Gastrocnemius medialis (tissue), 4 donors: ENCODE data around the gene PLA2G5.

Experiments used
- CTCF ChIP-seq, 5 experiments: fragments of 450-650 bp in 3 of 5; fragments of 200-600 bp in 2 of 5; sonication (generic) in 2 of 5; IDR thresholded peaks in 4 of 5; conservative IDR thresholded peaks in 1 of 5; 1 replicate in 4 of 5; 2 replicates in 1 of 5; pipeline ENCODE4 v1.5.1; 2016 to 2019; ENCODE audit warnings: antibody characterized with exemption in 5 of 5, mild to moderate bottlenecking in 3 of 5, moderate library complexity in 3 of 5
- POLR2A ChIP-seq, 2 donors: fragments of 450-650 bp; IDR thresholded peaks; one replicate each; pipeline ENCODE4 v1.6.1; 2017; ENCODE audit warnings: antibody characterized with exemption in 2 of 2, mild to moderate bottlenecking in 2 of 2, moderate library complexity in 2 of 2

- TF ChIP-seq POLR2A (IDR thresholded peaks at IDR 0.05) (no peak), CTCF (IDR thresholded peaks at IDR 0.05 in 4 of 5, conservative IDR thresholded peaks at IDR 0.05 in 1 of 5) (no peak)
These were observed 70.0 kb downstream of the PLA2G5 start for GRCh38 chr1:20139776-20140612.
